ENCODE measurements around the gene TMCO1.
"Not testable (repeated sequence)": the region's sequence is repeated elsewhere in the genome, so short reads cannot be mapped to it uniquely, and the experiment has no call there.

DNA sequence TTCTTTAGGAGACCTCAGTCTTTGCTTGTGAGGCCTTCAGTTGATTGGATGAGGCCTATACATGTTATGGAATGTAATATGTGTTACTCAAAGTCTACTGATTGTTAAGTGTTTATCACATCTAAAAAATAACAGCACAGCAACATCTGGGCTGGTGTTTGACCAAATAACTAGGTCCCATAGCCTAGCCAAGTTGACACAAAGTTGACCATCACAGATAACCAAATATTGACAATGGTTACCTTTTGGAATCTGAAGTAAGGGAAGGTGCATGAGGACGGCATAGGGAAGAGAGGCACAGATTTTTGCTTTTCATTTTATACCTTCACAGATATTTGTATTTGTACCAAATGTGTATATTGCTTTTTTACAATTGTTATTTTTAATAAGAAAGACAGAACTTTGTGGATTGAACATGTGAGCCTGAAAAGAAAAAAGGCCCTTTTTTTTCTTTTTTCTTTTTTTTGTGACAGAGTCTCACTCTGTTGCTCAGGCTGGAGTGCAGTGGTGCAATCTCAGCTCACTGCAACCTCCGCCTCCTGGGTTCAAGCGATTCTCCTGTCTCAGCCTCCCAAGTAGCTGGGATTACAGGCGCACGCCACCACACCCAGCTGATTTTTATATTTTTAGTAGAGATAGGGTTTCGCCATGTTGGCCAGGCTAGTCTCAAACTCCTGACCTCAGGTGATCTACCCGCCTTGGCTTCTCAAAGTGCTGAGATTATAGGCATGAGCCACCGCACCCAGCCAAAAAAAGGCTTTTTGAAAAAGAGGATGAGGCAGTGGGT, 52.2 kb downstream of the TMCO1 start:
- TF ChIP-seq ZFP30 (CRISPR knock-in tag; IDR thresholded peaks at IDR 0.05); TCF4 (CRISPR knock-in tag; IDR thresholded peaks at IDR 0.05; ENCODE audit: borderline replicate concordance); SNAI2 (CRISPR knock-in tag; IDR thresholded peaks at IDR 0.05); GLIS3 (CRISPR knock-in tag; IDR thresholded peaks at IDR 0.05); ARNTL (CRISPR knock-in tag; IDR thresholded peaks at IDR 0.05; ENCODE audit: borderline replicate concordance, low read depth): not testable (repeated sequence)
- TF ChIP-seq, protein P1, sequence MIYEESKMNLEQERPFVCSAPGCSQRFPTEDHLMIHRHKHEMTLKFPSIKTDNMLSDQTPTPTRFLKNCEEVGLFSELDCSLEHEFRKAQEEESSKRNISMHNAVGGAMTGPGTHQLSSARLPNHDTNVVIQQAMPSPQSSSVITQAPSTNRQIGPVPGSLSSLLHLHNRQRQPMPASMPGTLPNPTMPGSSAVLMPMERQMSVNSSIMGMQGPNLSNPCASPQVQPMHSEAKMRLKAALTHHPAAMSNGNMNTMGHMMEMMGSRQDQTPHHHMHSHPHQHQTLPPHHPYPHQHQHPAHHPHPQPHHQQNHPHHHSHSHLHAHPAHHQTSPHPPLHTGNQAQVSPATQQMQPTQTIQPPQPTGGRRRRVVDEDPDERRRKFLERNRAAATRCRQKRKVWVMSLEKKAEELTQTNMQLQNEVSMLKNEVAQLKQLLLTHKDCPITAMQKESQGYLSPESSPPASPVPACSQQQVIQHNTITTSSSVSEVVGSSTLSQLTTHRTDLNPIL (CRISPR knock-in tag; IDR thresholded peaks at IDR 0.05; ENCODE audit: low read depth): not testable (repeated sequence)
